Spleen (tissue), 11 donors: Measurements from ENCODE around the gene TMCO4. TPM values are rescaled to one million over a fixed set of nuclear protein-coding genes. Genes with fewer than 3 reads are reported as not detected.

Experiments
- DNase-seq: peaks from one replicate; pipeline ENCODE4 v3.0.0-alpha.2; 2020
- H3K27ac ChIP-seq, 8 donors: fragments of 200-600 bp; sonication (generic) in 7 of 8; 1 replicate in 4 of 8; 2 replicates in 4 of 8; pipeline versions ENCODE4 v1.5.0 to v1.8.0; 2016 to 2021; ENCODE audit warnings: inconsistent platforms in 4 of 8, mild to moderate bottlenecking in 4 of 8, moderate library complexity in 1 of 8
- H3K27me3 ChIP-seq, 7 donors: fragments of 200-600 bp; sonication (generic) in 6 of 7; replicated peaks in 1 of 7; 1 replicate in 4 of 7; 2 replicates in 3 of 7; pipeline versions ENCODE4 v1.5.0 to v1.8.0; 2016 to 2021; ENCODE audit warnings: inconsistent platforms in 3 of 7, mild to moderate bottlenecking in 1 of 7
- H3K36me3 ChIP-seq, 6 donors: fragments of 200-600 bp; sonication (generic) in 5 of 6; 1 replicate in 4 of 6; 2 replicates in 2 of 6; pipeline versions ENCODE4 v1.5.0 to v1.8.0; 2016 to 2021; ENCODE audit warnings: inconsistent platforms in 2 of 6
- H3K4me1 ChIP-seq, 6 donors: fragments of 200-600 bp; sonication (generic) in 5 of 6; 1 replicate in 3 of 6; 2 replicates in 3 of 6; pipeline versions ENCODE4 v1.5.0 to v1.8.0; 2016 to 2021; ENCODE audit warnings: inconsistent platforms in 3 of 6
- H3K4me3 ChIP-seq, 8 donors: fragments of 200-600 bp; sonication (generic) in 7 of 8; 1 replicate in 4 of 8; 2 replicates in 4 of 8; pipeline versions ENCODE4 v1.5.0 to v1.8.0; 2016 to 2021; ENCODE audit warnings: inconsistent platforms in 4 of 8, mild to moderate bottlenecking in 4 of 8, moderate library complexity in 2 of 8
- H3K9me3 ChIP-seq, 8 donors: fragments of 200-600 bp; sonication (generic) in 7 of 8; 1 replicate in 4 of 8; 2 replicates in 4 of 8; pipeline versions ENCODE4 v1.5.0 to v1.8.0; 2016 to 2021; ENCODE audit warnings: inconsistent platforms in 4 of 8
- POLR2A ChIP-seq, 3 donors: fragments of 450-650 bp; IDR thresholded peaks; one replicate each; pipeline ENCODE4 v1.5.1; 2017; ENCODE audit warnings: antibody characterized with exemption in 3 of 3, mild to moderate bottlenecking in 1 of 3
- POLR2AphosphoS5 ChIP-seq, 3 donors: sonication (generic); formaldehyde crosslinking; IDR thresholded peaks; one replicate each; pipeline ENCODE4 v1.5.1; 2017; ENCODE audit warnings: antibody characterized with exemption in 3 of 3
- WGBS, 5 donors: extraction: QIAGEN DNeasy Blood & Tissue Kit in 3 of 5; methylation state at CpG; one replicate each; pipeline versions ENCODE4 v1.1.5 to v1.1.7; 2013 to 2018; 5-methylcytosine and 5-hydroxymethylcytosine counted together
- intact Hi-C: fragments of 100-400 bp; cut with DNase I; formaldehyde crosslinking; loops from one replicate; pipeline ENCODE4 v1.15.0; 2023; ENCODE audit warnings: low total_unique reads
- polyA plus RNA-seq, 3 donors: library from polyadenylated mRNA; stranded (reverse); fragments of 200-250 nt; gene quantifications; one replicate each; pipeline ENCODE4 v1.2.1, GENCODE V29; 2013
- total RNA-seq, 7 donors: library from RNA; depleted of rRNA in 3 of 7; stranded (reverse); fragments of >200 nt in 3 of 7; fragmentation: NEBNext Ultra II Directional in 4 of 7; extraction: Animal tissue kit (Norgen Biotek cat#: 25700) in 4 of 7; gene quantifications; one replicate each; pipeline versions ENCODE4 v1.1.0 to v1.2.1, GENCODE V29; 2016 to 2021
- TF ChIP-seq, protein P1 (sequence below), 11 experiments: fragments of 200-600 bp in 7 of 11; fragments of 450-650 bp in 4 of 11; sonication (generic) in 4 of 11; IDR thresholded peaks in 8 of 11; conservative IDR thresholded peaks in 3 of 11; 1 replicate in 7 of 11; 2 replicates in 4 of 11; pipeline versions ENCODE4 v1.4.0 to v1.8.0; 2016 to 2021; ENCODE audit warnings: antibody characterized with exemption in 11 of 11, inconsistent platforms in 4 of 11, mild to moderate bottlenecking in 1 of 11
- donor health status: healthy with polysubstance abuse.
- donor health status: DM: no; HTN: no; CAD: no; lungs with moderate emphysema.
- donor health status: DM: no; HTN: no; CAD: no.
- donor health status: Bipolar disorder and iron deficiency.
- donor health status: healthy.
- donor health status: DM: no; HTN: no; CAD: no.
- donor health status: DM: yes; HTN: yes; CAD: no.

TMCO4 gene
- total and polyA plus RNA-seq, 10 donors: 15.4 to 40.8 (median 27.2) TPM

DNA sequence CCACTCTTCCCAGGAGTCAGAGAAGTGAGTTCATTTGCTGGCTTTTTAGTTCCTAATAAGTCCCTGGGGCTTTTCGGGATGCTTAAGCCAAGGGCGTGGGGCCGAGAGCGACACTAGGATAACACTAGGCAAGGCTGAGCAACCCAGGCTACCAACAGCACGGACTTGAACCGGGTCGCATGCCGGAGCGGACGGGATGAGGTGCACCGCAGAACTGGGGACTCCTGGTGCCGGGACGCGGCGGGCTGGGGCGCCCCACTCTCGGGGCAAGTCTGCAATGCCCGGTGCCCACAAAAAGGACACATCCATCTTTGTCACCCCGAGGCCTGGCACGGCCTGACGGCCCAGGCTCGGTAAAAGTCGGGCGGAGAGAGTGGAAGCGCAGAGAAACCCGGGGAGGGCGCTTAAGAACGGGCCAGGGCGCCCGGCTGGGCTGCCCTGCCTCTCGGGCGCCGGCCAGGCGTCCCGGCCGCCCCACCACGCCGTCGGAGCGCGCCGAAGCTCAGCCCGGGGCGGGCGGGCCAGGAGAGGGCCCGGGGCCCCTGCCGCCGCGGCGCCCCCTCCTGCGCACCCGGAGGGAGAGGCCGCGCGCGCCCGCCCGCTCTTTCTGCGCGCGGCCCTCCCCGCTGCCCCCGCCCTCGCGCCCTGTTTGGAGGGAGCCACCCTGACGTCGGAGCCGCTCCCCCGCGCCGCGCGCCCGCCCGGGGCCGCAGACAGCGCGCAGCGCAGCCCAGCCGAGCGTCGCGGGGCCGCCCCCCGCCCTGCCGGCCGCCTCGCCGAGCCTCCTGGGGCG, 155.9 kb downstream of the TMCO4 start, which contains the start of gene NBL1:
Gene NBL1 (plus strand): TSS at position 710 of the 793 bp plus-strand sequence. CDS start 10,720 bp downstream, outside the sequence.
- H3K36me3 ChIP-seq: no peaks in the 10 kb centered on the region
- intact Hi-C loops: no loop called here
- peak within 1 kb of the TSS in 7 of 8 donors; percentile 38 to 82 (median 66) for H3K27ac ChIP-seq
- no peak for DNase-seq
- peaks cover 6 to 49% (median 30%) of the 10 kb centered on the region in 6 donors for H3K4me1 ChIP-seq
- H3K9me3 ChIP-seq: no peaks in the 10 kb centered on the region
- H3K27me3 ChIP-seq: peaks cover 0 to 83% (median 25%) of the 10 kb centered on the region in 7 donors
- peak within 1 kb of the TSS; percentile 41 to 78 (median 54) for H3K4me3 ChIP-seq
- WGBS, 5 donors: 2 to 10% (median 3%) methylated on average over 15 to 89 of the region's 90 CpGs
- peak in 1 of 3 donors; percentile 30 for TF ChIP-seq POLR2AphosphoS5 (IDR thresholded peaks at IDR 0.05)
- TF ChIP-seq, protein P1, sequence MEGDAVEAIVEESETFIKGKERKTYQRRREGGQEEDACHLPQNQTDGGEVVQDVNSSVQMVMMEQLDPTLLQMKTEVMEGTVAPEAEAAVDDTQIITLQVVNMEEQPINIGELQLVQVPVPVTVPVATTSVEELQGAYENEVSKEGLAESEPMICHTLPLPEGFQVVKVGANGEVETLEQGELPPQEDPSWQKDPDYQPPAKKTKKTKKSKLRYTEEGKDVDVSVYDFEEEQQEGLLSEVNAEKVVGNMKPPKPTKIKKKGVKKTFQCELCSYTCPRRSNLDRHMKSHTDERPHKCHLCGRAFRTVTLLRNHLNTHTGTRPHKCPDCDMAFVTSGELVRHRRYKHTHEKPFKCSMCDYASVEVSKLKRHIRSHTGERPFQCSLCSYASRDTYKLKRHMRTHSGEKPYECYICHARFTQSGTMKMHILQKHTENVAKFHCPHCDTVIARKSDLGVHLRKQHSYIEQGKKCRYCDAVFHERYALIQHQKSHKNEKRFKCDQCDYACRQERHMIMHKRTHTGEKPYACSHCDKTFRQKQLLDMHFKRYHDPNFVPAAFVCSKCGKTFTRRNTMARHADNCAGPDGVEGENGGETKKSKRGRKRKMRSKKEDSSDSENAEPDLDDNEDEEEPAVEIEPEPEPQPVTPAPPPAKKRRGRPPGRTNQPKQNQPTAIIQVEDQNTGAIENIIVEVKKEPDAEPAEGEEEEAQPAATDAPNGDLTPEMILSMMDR (IDR thresholded peaks at IDR 0.05 in 8 of 11, conservative IDR thresholded peaks at IDR 0.05 in 3 of 11): no peak

DNA sequence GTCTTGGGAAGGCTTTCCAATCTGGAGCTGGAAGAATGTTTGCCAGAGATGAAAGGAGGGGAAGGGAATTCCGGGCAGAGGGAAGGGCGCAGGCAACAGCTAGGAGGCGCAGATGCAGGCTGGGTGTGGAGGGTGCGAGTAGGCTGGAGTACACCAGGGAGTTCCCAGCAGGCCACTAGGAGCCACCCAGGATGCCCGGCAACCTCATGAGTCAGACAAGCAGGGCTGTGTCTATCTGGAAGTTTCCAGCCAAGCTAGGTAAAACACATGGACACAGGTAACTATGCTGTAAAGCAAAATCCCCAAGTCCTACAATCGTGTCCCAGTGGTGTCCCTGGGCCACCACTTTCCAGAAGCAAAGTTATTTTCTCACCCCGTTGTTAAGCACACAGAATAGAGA, 156.6 kb downstream of the TMCO4 start:
- Histone ChIP-seq H3K36me3 (no peaks in the 10 kb centered on the region), H3K9me3 (no peaks in the 10 kb centered on the region), H3K27ac (peak overlapping the region in 1 of 8 donors; percentile 62), H3K4me1 (peaks cover 6 to 43% (median 28%) of the 10 kb centered on the region in 6 donors), H3K27me3 (peaks cover 0 to 90% (median 25%) of the 10 kb centered on the region in 7 donors), H3K4me3 (peak overlapping the region in 4 of 8 donors; percentile 35 to 78 (median 52))
- TF ChIP-seq POLR2AphosphoS5 (IDR thresholded peaks at IDR 0.05) (no peak), POLR2A (IDR thresholded peaks at IDR 0.05) (no peak)
- TF ChIP-seq, protein P1 (IDR thresholded peaks at IDR 0.05 in 8 of 11, conservative IDR thresholded peaks at IDR 0.05 in 3 of 11): no peak
- 67 to 75% (median 70%) methylated on average over 7 of the region's 7 CpGs for WGBS, 5 donors
- intact Hi-C loops: no loop called here
- DNase-seq: no peak

DNA sequence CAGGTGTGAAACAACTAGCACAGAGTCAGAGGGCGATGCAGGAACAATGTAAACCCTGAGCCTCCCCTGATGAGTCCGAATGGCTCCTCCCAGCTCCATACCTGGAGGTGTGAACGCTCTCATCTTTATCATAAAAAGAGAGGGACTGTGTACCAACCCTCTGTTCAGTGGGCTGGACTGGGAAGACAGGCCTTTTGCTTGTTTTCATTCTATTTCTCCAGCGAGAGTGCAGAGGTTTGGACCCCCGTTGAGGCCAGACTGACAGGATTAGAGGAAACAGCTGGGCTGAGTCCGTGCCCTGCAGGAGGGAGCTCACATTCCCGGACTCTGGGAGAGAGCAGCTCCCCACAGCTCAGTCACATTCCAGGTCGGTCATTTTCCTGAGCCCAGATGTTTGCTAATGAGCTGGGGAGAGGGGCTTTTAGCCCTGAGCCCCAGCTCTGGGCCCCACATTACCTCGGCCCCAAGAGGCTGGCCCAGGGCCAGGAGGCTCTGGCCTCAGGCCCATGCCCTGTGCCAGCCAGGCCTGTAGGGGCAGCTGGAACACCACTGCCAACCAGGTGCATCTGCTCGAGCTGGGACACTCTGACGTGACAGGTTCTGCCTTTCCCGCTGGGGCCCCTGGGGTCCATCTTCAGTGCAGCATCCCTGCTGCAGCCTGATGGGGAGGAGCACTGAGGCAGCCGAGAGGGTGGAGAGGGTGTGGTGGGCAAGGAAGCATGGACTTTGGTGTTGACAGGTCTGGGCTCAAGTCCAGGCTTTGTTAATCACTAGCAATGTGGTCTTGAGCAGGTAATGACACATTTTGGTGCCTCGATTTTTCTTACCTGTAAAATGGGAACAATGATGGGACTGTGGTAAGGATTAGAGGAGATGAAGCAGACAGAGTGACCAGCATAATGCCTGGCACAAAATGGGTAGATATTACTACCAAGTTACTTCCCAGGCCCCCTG, 159.1 kb downstream of the TMCO4 start:
- WGBS, 5 donors: 48 to 71% (median 58%) methylated on average over 11 to 14 of the region's 14 CpGs
- intact Hi-C loops: no loop called here
- DNase-seq: no peak
- TF ChIP-seq, protein P1 (IDR thresholded peaks at IDR 0.05 in 8 of 11, conservative IDR thresholded peaks at IDR 0.05 in 3 of 11): no peak
- no peak for TF ChIP-seq POLR2AphosphoS5 (IDR thresholded peaks at IDR 0.05)
- TF ChIP-seq POLR2A (IDR thresholded peaks at IDR 0.05): no peak
- Histone ChIP-seq H3K4me1 (peaks cover 6 to 21% (median 18%) of the 10 kb centered on the region in 6 donors), H3K36me3 (no peaks in the 10 kb centered on the region), H3K4me3 (no peak overlapping the region), H3K27ac (no peak overlapping the region), H3K27me3 (peaks cover 0 to 72% (median 25%) of the 10 kb centered on the region in 7 donors), H3K9me3 (no peaks in the 10 kb centered on the region)
